GM23338 (cell line): Measurements from ENCODE around the gene CRMP1.

Experiments
- CREB1 ChIP-seq: fragments of 250-450 bp; sonication (Bioruptor Pico); IDR thresholded peaks from 2 replicates; pipeline ENCODE4 v1.5.0; 2020; ENCODE audit warnings: low read depth, mild to moderate bottlenecking, moderate library complexity
- CTCF ChIP-seq, 2 experiments: fragments of 200-600 bp in 1 of 2; sonication (generic) in 1 of 2; conservative IDR thresholded peaks; 2 replicates each; pipeline versions ENCODE4 v1.5.1 to v1.6.1; 2016 to 2017; ENCODE audit warnings: antibody characterized with exemption in 2 of 2, low read depth in 2 of 2, mild to moderate bottlenecking in 2 of 2, moderate library complexity in 1 of 2
- EZH2 ChIP-seq: fragments of 200-600 bp; sonication (generic); IDR thresholded peaks from one replicate; pipeline ENCODE4 v1.8.0; 2017; ENCODE audit warnings: antibody characterized with exemption, mild to moderate bottlenecking, low read depth; ENCODE audit not compliant: unreplicated experiment
- EZH2phosphoT487 ChIP-seq: fragments of 200-600 bp; sonication (generic); IDR thresholded peaks from one replicate; pipeline ENCODE4 v1.8.1; 2018; ENCODE audit warnings: antibody characterized with exemption; ENCODE audit not compliant: unreplicated experiment
- POLR2AphosphoS5 ChIP-seq: IDR thresholded peaks from 2 replicates; pipeline ENCODE4 v1.6.1; 2016; ENCODE audit warnings: antibody characterized with exemption, low read depth

DNA sequence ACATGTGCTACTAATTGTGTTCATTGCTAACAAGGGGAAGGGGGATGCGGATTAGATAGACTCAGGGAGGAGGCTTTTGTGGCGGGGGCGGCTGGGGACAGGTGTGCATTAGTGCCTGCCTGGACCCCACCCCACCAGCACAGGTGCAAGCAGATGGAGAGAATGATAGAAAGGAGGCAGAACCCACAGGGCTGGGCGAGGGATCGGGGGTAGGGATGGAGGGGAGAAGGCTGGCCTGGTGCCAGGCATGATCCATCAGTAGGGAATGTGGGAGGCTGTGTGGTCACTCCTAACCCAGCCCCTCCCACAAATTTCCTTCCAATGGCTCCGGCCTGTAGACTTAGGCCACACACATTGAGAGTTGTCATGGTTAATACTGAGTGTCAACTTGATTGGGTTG, 30.5 kb upstream of the CRMP1 start:
- TF ChIP-seq CTCF (conservative IDR thresholded peaks at IDR 0.05; ENCODE audit: low read depth in 2 of 2) (no peak), EZH2 (no peak), POLR2AphosphoS5 (no peak), CREB1 (no peak), EZH2phosphoT487 (no peak)
